Activated CD4-positive, alpha-beta T cell treated with anti-CD3 and anti-CD28 coated beads for 36 hours (primary cell): ENCODE measurements around the gene TOR4A. TPM values are rescaled to one million over a fixed set of nuclear protein-coding genes. Genes with fewer than 3 reads are reported as not detected.
"Not testable (repeated sequence)": the region's sequence is repeated elsewhere in the genome, so short reads cannot be mapped to it uniquely, and the experiment has no call there.

Source experiments
- ATAC-seq: fragments of 200-7000 bp; cut with Tn5 transposase; one replicate; pipeline ENCODE4 v1.10.0; 2021; ENCODE audit warnings: mild to moderate bottlenecking, moderate library complexity
- CTCF ChIA-PET: fragments of 350-600 bp; sonication (Branson Sonifier 250); formaldehyde crosslinking; loops from one replicate; lab custom pipeline; 2021; ENCODE audit warnings: antibody characterized with exemption; lab: Charles Lee
- POLR2A ChIA-PET: fragments of 350-600 bp; sonication (Branson Sonifier 250); formaldehyde crosslinking; loops from one replicate; lab custom pipeline; 2021; ENCODE audit warnings: antibody characterized with exemption, inconsistent platforms; lab: Charles Lee
- DNase-seq: peaks from one replicate; pipeline ENCODE4 v3.0.0-alpha.2; 2020
- H3K27ac Mint-ChIP-seq: one replicate; pipeline ENCODE4 v1.8.0; 2021; ENCODE audit warnings: mixed read lengths
- H3K27me3 Mint-ChIP-seq: one replicate; pipeline ENCODE4 v1.8.0; 2021; ENCODE audit warnings: mixed read lengths
- H3K36me3 Mint-ChIP-seq: one replicate; pipeline ENCODE4 v1.8.0; 2021; ENCODE audit warnings: low read depth, mixed read lengths
- H3K4me1 Mint-ChIP-seq: one replicate; pipeline ENCODE4 v1.8.0; 2021; ENCODE audit warnings: mixed read lengths
- H3K4me3 Mint-ChIP-seq: one replicate; pipeline ENCODE4 v1.8.0; 2021; ENCODE audit warnings: mild to moderate bottlenecking, moderate library complexity, mixed read lengths
- H3K9me3 Mint-ChIP-seq: one replicate; pipeline ENCODE4 v1.8.0; 2021; ENCODE audit warnings: low read depth, mixed read lengths
- intact Hi-C, 2 experiments: fragments of 100-400 bp; cut with DNase I in 1 of 2; cut with micrococcal nuclease in 1 of 2; formaldehyde crosslinking; loops; one replicate each; pipeline versions ENCODE4 v1.14.2 to v1.15.1; 2022 to 2024; cut with DNase I, micrococcal nuclease
- total RNA-seq, 2 experiments: library from RNA; stranded (reverse); gene quantifications; one replicate each; pipeline ENCODE4 v1.2.3, GENCODE V29; 2021

The TOR4A gene
- total RNA-seq, 2 experiments from 2014 or later = 2.6 to 3.4 TPM

- intact Hi-C loops = no loop called here
- no peak overlapping the region for H3K4me3 Mint-ChIP-seq
- ATAC-seq (no peak), DNase-seq (no peak)
- CTCF ChIA-PET = interaction anchor here (0.6 kb wide), 1 partner anchor 26 kb away, joined by 3 read pairs; no protein-coding TSS in a partner anchor
- H3K27me3 Mint-ChIP-seq = peaks cover 2% of the 10 kb centered on the region
- POLR2A ChIA-PET = no interaction called here
- peaks cover 5% of the 10 kb centered on the region for H3K4me1 Mint-ChIP-seq
- H3K27ac Mint-ChIP-seq = no peak overlapping the region
- no peaks in the 10 kb centered on the region for H3K36me3 Mint-ChIP-seq
- H3K9me3 Mint-ChIP-seq = no peaks in the 10 kb centered on the region
These were observed 44.2 kb upstream of the TOR4A start for GRCh38 chr9:137233143-137233980.

DNA sequence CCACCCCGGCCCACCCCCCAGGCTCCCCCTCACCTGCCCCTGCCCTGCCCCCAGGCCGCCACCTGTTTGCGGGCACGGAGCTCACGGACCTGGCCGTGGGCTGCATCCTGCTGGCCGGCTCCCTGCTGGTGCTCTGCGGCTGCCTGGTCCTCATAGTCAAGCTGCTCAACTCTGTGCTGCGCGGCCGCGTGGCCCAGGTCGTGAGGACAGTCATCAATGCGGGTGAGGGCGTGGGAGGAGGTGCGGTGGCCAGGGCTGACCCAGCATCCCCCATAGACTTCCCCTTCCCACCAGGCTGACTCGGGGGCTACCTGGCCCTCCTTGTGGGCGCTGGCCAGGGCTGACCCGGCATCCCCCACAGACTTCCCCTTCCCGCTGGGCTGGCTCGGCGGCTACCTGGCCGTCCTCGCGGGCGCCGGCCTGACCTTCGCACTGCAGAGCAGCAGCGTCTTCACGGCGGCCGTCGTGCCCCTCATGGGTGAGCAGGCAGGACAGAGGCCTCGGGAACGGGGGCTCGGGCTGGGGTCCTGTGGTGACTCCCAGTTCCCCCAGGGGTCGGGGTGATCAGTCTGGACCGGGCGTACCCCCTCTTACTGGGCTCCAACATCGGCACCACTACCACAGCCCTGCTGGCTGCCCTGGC lies 43.4 kb upstream of the TOR4A start:
- ChIA-PET CTCF (no interaction called here), POLR2A (no interaction called here)
- H3K4me3 Mint-ChIP-seq = no peak overlapping the region
- H3K36me3 Mint-ChIP-seq = no peaks in the 10 kb centered on the region
- H3K9me3 Mint-ChIP-seq = no peaks in the 10 kb centered on the region
- DNase-seq (no peak), ATAC-seq (no peak)
- H3K27me3 Mint-ChIP-seq = peaks cover 2% of the 10 kb centered on the region
- H3K27ac Mint-ChIP-seq = no peak overlapping the region
- H3K4me1 Mint-ChIP-seq = peaks cover 10% of the 10 kb centered on the region
- intact Hi-C loops = no loop called here

DNA sequence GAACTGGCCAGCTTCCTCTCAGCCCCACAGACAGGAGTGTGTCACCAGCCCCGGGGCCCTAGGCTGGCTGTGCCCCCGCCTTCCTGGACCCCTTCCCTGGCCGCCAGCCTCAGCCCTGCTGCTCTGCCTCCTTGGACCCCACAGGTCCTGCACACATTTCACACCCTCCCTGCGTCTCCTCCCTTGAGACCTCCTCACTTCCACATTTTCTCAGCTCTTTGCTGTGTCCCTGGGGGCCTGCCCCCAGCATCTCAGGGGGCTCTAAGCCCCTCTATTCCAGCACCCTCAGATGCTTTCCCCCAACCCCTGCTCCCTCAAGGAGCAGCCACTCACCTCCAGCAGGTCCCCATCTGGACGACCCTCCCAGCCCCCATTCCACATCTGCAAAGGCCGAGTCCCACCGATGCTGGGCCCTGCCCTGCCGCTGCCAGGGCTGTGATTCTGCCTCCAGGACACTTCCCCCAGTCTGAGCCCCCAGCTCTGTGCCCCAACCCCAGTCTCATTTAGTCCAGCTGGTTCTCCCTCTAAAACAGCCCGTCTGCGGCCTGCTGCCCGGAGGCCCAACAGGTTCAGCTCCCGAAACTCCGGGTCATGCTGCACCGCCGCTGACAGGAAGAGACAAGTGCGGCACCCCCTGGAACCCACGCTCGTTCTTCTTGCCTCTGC lies 42.6 kb upstream of the TOR4A start:
- intact Hi-C loops = loop anchor here in 1 of 2 experiments (5.0 kb wide), 1 partner anchor 188 kb away; the partner anchor contains the start of gene NPDC1
- no peak overlapping the region for H3K27ac Mint-ChIP-seq
- no peak for ATAC-seq

GRCh38 chr9:137235424-137236237 lies 41.9 kb upstream of the TOR4A start:
- POLR2A ChIA-PET = interaction anchor here (0.8 kb wide), 1 partner anchor 9 kb away, joined by 5 read pairs; no protein-coding TSS in a partner anchor
- ATAC-seq (no peak), DNase-seq (no peak)
- no peaks in the 10 kb centered on the region for H3K9me3 Mint-ChIP-seq
- intact Hi-C loops = loop anchor here (1.0 to 5.0 kb wide), 4 partner anchors 12 to 188 kb away; partner anchors contain the start of genes ANAPC2 (in 1 of the 2), NPDC1 (in 1 of the 2), SSNA1 (in 1 of the 2) and TPRN (in 1 of the 2)
- H3K36me3 Mint-ChIP-seq = no peaks in the 10 kb centered on the region
- no peak overlapping the region for H3K4me3 Mint-ChIP-seq
- H3K4me1 Mint-ChIP-seq = peaks cover 12% of the 10 kb centered on the region
- CTCF ChIA-PET = interaction anchor here (0.6 to 1.6 kb wide), 8 partner anchors 9 to 207 kb away, joined by 3 to 23 read pairs (median 5); partner anchors contain the start of genes CYSRT1, RNF208 and RNF224
- no peak overlapping the region for H3K27ac Mint-ChIP-seq
- peaks cover 2% of the 10 kb centered on the region for H3K27me3 Mint-ChIP-seq

More for the DNA sequence above, 42.6 kb upstream of the TOR4A start:
- Mint-ChIP-seq H3K4me1 (peaks cover 12% of the 10 kb centered on the region), H3K4me3 (no peak overlapping the region), H3K36me3 (no peaks in the 10 kb centered on the region), H3K9me3 (no peaks in the 10 kb centered on the region), H3K27me3 (peaks cover 2% of the 10 kb centered on the region)
- ChIA-PET POLR2A (no interaction called here), CTCF (interaction anchor here (0.6 kb wide), 1 partner anchor 206 kb away, joined by 3 read pairs; no protein-coding TSS in a partner anchor)
- DNase-seq = no peak

DNA sequence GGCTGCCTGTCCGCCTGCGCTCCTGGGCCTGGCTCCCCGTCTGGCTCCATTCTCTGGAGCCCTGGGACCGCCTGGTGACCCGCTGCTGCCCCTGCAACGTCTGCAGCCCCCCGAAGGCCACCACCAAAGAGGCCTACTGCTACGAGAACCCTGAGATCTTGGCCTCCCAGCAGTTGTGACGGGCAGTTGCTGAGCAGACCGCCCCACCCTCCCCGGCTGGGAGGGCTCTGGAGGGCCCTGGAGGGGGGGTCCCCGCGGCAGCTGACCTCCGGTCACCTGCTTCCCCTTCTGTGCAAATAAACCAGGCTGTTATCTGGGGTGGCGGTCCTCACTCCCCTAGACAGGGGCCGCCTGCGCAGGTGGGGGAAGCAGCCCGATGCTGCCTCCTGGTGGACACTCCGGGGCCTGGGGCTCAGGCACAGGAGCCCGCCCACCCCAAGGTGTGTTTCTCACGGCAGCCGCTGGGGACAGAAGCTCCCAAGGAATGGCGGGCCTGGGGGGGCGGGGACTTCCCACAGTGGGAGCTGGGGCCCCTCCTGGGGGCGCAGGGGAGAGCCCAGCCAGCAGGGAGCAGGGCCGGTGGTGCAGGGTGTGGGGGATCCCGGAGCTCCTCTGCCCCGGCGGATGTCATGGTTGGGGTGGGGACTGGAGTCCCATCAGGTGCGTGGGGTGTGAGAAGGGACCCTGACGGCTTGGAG lies 41.1 kb upstream of the TOR4A start:
- Mint-ChIP-seq H3K27ac (no peak overlapping the region), H3K4me3 (no peak overlapping the region), H3K27me3 (peaks cover 2% of the 10 kb centered on the region), H3K4me1 (peaks cover 12% of the 10 kb centered on the region), H3K9me3 (no peaks in the 10 kb centered on the region), H3K36me3 (peaks cover 3% of the 10 kb centered on the region)
- ATAC-seq (peak; percentile 33), DNase-seq (peak; percentile 96)
- intact Hi-C loops = loop anchor here (1.0 to 5.0 kb wide), 4 partner anchors 13 to 189 kb away; partner anchors contain the start of genes ANAPC2 (in 1 of the 2), NPDC1 (in 1 of the 2), SSNA1 (in 1 of the 2) and TPRN (in 1 of the 2)
- POLR2A ChIA-PET = interaction anchor here (0.8 to 0.9 kb wide), 4 partner anchors 8 to 109 kb away, joined by 3 to 5 read pairs (median 4); partner anchors contain the start of gene NELFB
- CTCF ChIA-PET = interaction anchor here (0.6 to 1.6 kb wide), 33 partner anchors 9 to 407 kb away, joined by 3 to 23 read pairs (median 5); partner anchors contain the start of genes CYSRT1, MAN1B1, NELFB and RNF208

GRCh38 chr9:137236936-137237421 lies 40.5 kb upstream of the TOR4A start:
- Mint-ChIP-seq H3K9me3 (no peaks in the 10 kb centered on the region), H3K36me3 (peaks cover 5% of the 10 kb centered on the region), H3K4me3 (no peak overlapping the region), H3K4me1 (peaks cover 12% of the 10 kb centered on the region), H3K27ac (no peak overlapping the region), H3K27me3 (peaks cover 2% of the 10 kb centered on the region)
- POLR2A ChIA-PET = interaction anchor here (0.9 kb wide), 3 partner anchors 17 to 109 kb away, joined by 3 to 5 read pairs (median 3); partner anchors contain the start of gene NELFB
- ATAC-seq = no peak
- CTCF ChIA-PET = interaction anchor here (0.6 to 1.6 kb wide), 32 partner anchors 10 to 408 kb away, joined by 3 to 23 read pairs (median 5); partner anchors contain the start of genes CYSRT1, MAN1B1, NELFB and RNF208
- DNase-seq = no peak
- intact Hi-C loops = loop anchor here (1.0 to 5.0 kb wide), 4 partner anchors 14 to 190 kb away; partner anchors contain the start of genes ANAPC2 (in 1 of the 2), NPDC1 (in 1 of the 2), SSNA1 (in 1 of the 2) and TPRN (in 1 of the 2)

GRCh38 chr9:137237759-137238726 lies 39.5 kb upstream of the TOR4A start:
- ChIA-PET CTCF (interaction anchor here (0.6 to 1.8 kb wide), 10 partner anchors 11 to 170 kb away, joined by 3 to 23 read pairs (median 5); partner anchors contain the start of genes CYSRT1, RNF208 and RNF224), POLR2A (no interaction called here)
- DNase-seq (no peak), ATAC-seq (no peak)
- Mint-ChIP-seq H3K9me3 (no peaks in the 10 kb centered on the region), H3K4me3 (no peak overlapping the region), H3K36me3 (peaks cover 15% of the 10 kb centered on the region), H3K27me3 (peaks cover 2% of the 10 kb centered on the region), H3K27ac (no peak overlapping the region), H3K4me1 (peaks cover 22% of the 10 kb centered on the region)
- intact Hi-C loops = loop anchor here (2.0 to 5.0 kb wide), 2 partner anchors 49 to 191 kb away; partner anchors contain the start of genes ANAPC2 (in 1 of the 2), NPDC1 (in 1 of the 2) and SSNA1 (in 1 of the 2)

DNA sequence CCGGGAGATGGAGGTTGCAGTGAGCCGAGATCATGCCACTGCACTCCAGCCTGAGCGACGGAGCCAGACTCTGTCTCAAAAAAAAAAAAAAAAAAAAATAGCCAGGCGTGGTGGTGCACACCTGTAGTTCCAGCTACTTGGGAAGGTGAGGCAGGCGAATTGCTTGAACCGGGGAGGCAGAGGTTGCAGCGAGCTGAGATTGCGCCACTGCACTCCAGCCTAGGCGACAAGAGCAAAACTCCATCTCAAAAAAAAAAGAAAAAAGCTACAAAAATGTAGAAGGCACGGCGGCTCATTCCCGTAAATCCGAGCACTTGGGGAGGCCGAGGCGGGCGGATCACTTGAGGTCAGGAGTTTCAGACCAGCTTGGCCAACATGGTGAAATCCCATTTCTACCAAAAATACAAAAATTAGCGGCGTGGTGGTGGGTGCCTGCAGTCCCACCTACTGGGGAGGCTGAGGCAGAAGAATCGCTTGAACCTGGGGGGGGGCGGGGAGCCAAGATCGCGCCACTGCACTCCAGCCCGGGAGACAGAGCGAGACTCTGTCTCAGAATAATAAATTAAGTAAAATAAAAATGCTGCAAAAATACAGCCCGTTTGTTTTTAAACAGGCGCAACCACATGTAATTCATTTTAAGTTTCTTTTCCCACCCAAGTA lies 37.9 kb upstream of the TOR4A start:
- H3K27me3 Mint-ChIP-seq, ATAC-seq, H3K9me3 Mint-ChIP-seq, DNase-seq: not testable (repeated sequence)
- Mint-ChIP-seq H3K36me3 (peaks cover 27% of the 10 kb centered on the region), H3K4me1 (peaks cover 27% of the 10 kb centered on the region), H3K27ac (peak overlapping the region; percentile 42), H3K4me3 (peak overlapping the region; percentile 83)
- intact Hi-C loops = loop anchor here (1.0 to 5.0 kb wide), 8 partner anchors 16 to 756 kb away; partner anchors contain the start of genes ANAPC2 (in 1 of the 2), MAN1B1 (in 1 of the 2), NDOR1 (in 1 of the 2) and NPDC1 (in 1 of the 2)
- CTCF ChIA-PET = interaction anchor here (1.2 to 1.8 kb wide), 4 partner anchors 13 to 144 kb away, joined by 5 to 8 read pairs (median 6); partner anchors contain the start of genes CYSRT1 and RNF224
- POLR2A ChIA-PET = interaction anchor here (0.6 to 1.7 kb wide), 5 partner anchors 17 to 153 kb away, joined by 3 to 10 read pairs (median 7); partner anchors contain the start of genes MAN1B1 and RNF208
